ENCODE data around the gene DLG2. TPM values are rescaled to one million over a fixed set of nuclear protein-coding genes. Genes with fewer than 3 reads are reported as not detected.

The DLG2 gene
- total RNA-seq, 1 donor from 2014 or later = 1.8 TPM

GRCh38 chr11:83711106-83711527, 1916.0 kb downstream of the DLG2 start:
- FAIRE-seq (no peak), DNase-seq (ENCODE audit: low read depth) (no peak)
- H3K4me3 Mint-ChIP-seq (ENCODE audit: unreplicated experiment) = no peak overlapping the region
- H3K27me3 ChIP-seq (ENCODE audit: insufficient read depth, low read length) = no peaks in the 10 kb centered on the region
- no peak overlapping the region for H3K4me3 ChIP-seq (ENCODE audit: insufficient read depth, low read depth, low read length)
- H3K27ac ChIP-seq (ENCODE audit: low read depth, low read length) = no peak overlapping the region
- TF ChIP-seq EZH2 (IDR thresholded peaks at IDR 0.05; ENCODE audit: insufficient read depth, low read length) = no peak
- TF ChIP-seq, protein P1, sequence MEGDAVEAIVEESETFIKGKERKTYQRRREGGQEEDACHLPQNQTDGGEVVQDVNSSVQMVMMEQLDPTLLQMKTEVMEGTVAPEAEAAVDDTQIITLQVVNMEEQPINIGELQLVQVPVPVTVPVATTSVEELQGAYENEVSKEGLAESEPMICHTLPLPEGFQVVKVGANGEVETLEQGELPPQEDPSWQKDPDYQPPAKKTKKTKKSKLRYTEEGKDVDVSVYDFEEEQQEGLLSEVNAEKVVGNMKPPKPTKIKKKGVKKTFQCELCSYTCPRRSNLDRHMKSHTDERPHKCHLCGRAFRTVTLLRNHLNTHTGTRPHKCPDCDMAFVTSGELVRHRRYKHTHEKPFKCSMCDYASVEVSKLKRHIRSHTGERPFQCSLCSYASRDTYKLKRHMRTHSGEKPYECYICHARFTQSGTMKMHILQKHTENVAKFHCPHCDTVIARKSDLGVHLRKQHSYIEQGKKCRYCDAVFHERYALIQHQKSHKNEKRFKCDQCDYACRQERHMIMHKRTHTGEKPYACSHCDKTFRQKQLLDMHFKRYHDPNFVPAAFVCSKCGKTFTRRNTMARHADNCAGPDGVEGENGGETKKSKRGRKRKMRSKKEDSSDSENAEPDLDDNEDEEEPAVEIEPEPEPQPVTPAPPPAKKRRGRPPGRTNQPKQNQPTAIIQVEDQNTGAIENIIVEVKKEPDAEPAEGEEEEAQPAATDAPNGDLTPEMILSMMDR (IDR thresholded peaks at IDR 0.05; ENCODE audit: insufficient read depth, low read depth, low read length) = no peak
- no peak overlapping the region for H3K27ac Mint-ChIP-seq (ENCODE audit: unreplicated experiment)
- no peaks in the 10 kb centered on the region for H3K79me2 ChIP-seq (ENCODE audit: insufficient read depth, low read length)
- no peaks in the 10 kb centered on the region for H3K9me3 ChIP-seq (ENCODE audit: insufficient read depth, low read depth, low read length)
- no peaks in the 10 kb centered on the region for H3K36me3 Mint-ChIP-seq (ENCODE audit: low read depth, unreplicated experiment)
- H3K9me3 Mint-ChIP-seq (ENCODE audit: unreplicated experiment) = no peaks in the 10 kb centered on the region
- no peak overlapping the region for H2AFZ ChIP-seq (ENCODE audit: low read depth, low read length)
- no peaks in the 10 kb centered on the region for H3K4me1 ChIP-seq (ENCODE audit: insufficient read depth, low read length)
- H3K9ac ChIP-seq (ENCODE audit: low read length) = no peak overlapping the region
- H3K4me1 Mint-ChIP-seq (ENCODE audit: low read depth, unreplicated experiment) = peaks cover 10% of the 10 kb centered on the region
- H3K27me3 Mint-ChIP-seq (ENCODE audit: low read depth, unreplicated experiment) = no peaks in the 10 kb centered on the region
- H3K4me2 ChIP-seq (ENCODE audit: low read length) = no peak overlapping the region
- H4K20me1 ChIP-seq (ENCODE audit: insufficient read depth, low read length) = no peaks in the 10 kb centered on the region
- H3K36me3 ChIP-seq (ENCODE audit: insufficient read depth, low read length) = no peaks in the 10 kb centered on the region

- Histone ChIP-seq H4K20me1 (ENCODE audit: insufficient read depth, low read length) (no peaks in the 10 kb centered on the region), H3K4me3 (ENCODE audit: insufficient read depth, low read depth, low read length) (no peak overlapping the region), H3K9me3 (ENCODE audit: insufficient read depth, low read depth, low read length) (no peaks in the 10 kb centered on the region), H3K36me3 (ENCODE audit: insufficient read depth, low read length) (no peaks in the 10 kb centered on the region), H3K9ac (ENCODE audit: low read length) (no peak overlapping the region), H3K79me2 (ENCODE audit: insufficient read depth, low read length) (no peaks in the 10 kb centered on the region), H3K27me3 (ENCODE audit: insufficient read depth, low read length) (no peaks in the 10 kb centered on the region), H3K4me1 (ENCODE audit: insufficient read depth, low read length) (no peaks in the 10 kb centered on the region), H2AFZ (ENCODE audit: low read depth, low read length) (no peak overlapping the region), H3K4me2 (ENCODE audit: low read length) (no peak overlapping the region), H3K27ac (ENCODE audit: low read depth, low read length) (no peak overlapping the region)
- TF ChIP-seq, protein P1 (IDR thresholded peaks at IDR 0.05; ENCODE audit: insufficient read depth, low read depth, low read length) = no peak
- TF ChIP-seq EZH2 (IDR thresholded peaks at IDR 0.05; ENCODE audit: insufficient read depth, low read length) = no peak
- no peak for DNase-seq (ENCODE audit: low read depth)
- no peaks in the 10 kb centered on the region for H3K9me3 Mint-ChIP-seq (ENCODE audit: unreplicated experiment)
- FAIRE-seq = no peak
- H3K4me3 Mint-ChIP-seq (ENCODE audit: unreplicated experiment) = no peak overlapping the region
- no peaks in the 10 kb centered on the region for H3K36me3 Mint-ChIP-seq (ENCODE audit: low read depth, unreplicated experiment)
- H3K27ac Mint-ChIP-seq (ENCODE audit: unreplicated experiment) = no peak overlapping the region
- peaks cover 10% of the 10 kb centered on the region for H3K4me1 Mint-ChIP-seq (ENCODE audit: low read depth, unreplicated experiment)
- H3K27me3 Mint-ChIP-seq (ENCODE audit: low read depth, unreplicated experiment) = no peaks in the 10 kb centered on the region
These were observed 1917.7 kb downstream of the DLG2 start for GRCh38 chr11:83709434-83709833.

- Histone ChIP-seq H3K27me3 (ENCODE audit: insufficient read depth, low read length) (no peaks in the 10 kb centered on the region), H3K4me2 (ENCODE audit: low read length) (no peak overlapping the region), H3K4me3 (ENCODE audit: insufficient read depth, low read depth, low read length) (no peak overlapping the region), H3K9ac (ENCODE audit: low read length) (no peak overlapping the region), H3K36me3 (ENCODE audit: insufficient read depth, low read length) (no peaks in the 10 kb centered on the region), H3K9me3 (ENCODE audit: insufficient read depth, low read depth, low read length) (no peaks in the 10 kb centered on the region), H3K4me1 (ENCODE audit: insufficient read depth, low read length) (no peaks in the 10 kb centered on the region), H3K27ac (ENCODE audit: low read depth, low read length) (no peak overlapping the region), H2AFZ (ENCODE audit: low read depth, low read length) (no peak overlapping the region), H4K20me1 (ENCODE audit: insufficient read depth, low read length) (no peaks in the 10 kb centered on the region), H3K79me2 (ENCODE audit: insufficient read depth, low read length) (no peaks in the 10 kb centered on the region)
- Mint-ChIP-seq H3K4me1 (ENCODE audit: low read depth, unreplicated experiment) (peaks cover 7% of the 10 kb centered on the region), H3K36me3 (ENCODE audit: low read depth, unreplicated experiment) (no peaks in the 10 kb centered on the region), H3K9me3 (ENCODE audit: unreplicated experiment) (no peaks in the 10 kb centered on the region), H3K27ac (ENCODE audit: unreplicated experiment) (no peak overlapping the region), H3K4me3 (ENCODE audit: unreplicated experiment) (no peak overlapping the region), H3K27me3 (ENCODE audit: low read depth, unreplicated experiment) (no peaks in the 10 kb centered on the region)
- DNase-seq (ENCODE audit: low read depth) = no peak
- no peak for TF ChIP-seq EZH2 (IDR thresholded peaks at IDR 0.05; ENCODE audit: insufficient read depth, low read length)
- TF ChIP-seq, protein P1 (IDR thresholded peaks at IDR 0.05; ENCODE audit: insufficient read depth, low read depth, low read length) = no peak
- no peak for FAIRE-seq
These were observed 1920.6 kb downstream of the DLG2 start for GRCh38 chr11:83706566-83706965.
